ENCODE measurements around the gene C11orf58.

C11orf58 gene

DNA sequence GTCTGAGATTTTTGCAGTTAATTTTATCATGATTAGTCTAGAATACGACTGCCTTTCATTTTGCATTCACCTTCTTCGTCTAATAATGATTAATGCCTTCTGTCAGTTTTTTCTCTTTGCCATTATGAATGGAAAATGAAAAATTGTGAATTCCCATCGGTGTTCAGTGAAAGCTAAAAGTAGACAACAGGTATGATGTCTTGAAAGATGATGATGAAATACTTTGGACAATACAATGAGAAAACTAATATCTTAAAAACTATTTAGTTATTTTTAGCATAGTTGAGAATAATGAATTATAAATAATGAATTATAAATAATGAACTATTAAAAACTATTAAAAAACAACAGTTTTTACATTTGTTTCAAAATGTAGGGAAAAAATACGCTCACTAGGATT, 5.0 kb downstream of the C11orf58 start:
- DNase-seq (ENCODE audit: insufficient read length, low spot score) = no peak
- TF ChIP-seq POLR2AphosphoS5 (IDR thresholded peaks at IDR 0.05; ENCODE audit: low read depth, low read length) (no peak), TAF1 (IDR thresholded peaks at IDR 0.05; ENCODE audit: low read depth, low read length) (no peak), POLR2A (IDR thresholded peaks at IDR 0.05; ENCODE audit: low read depth, low read length) (no peak), POU2F2 (IDR thresholded peaks at IDR 0.05; ENCODE audit: low read depth, low read length) (no peak), SPI1 (IDR thresholded peaks at IDR 0.05; ENCODE audit: low read depth, low read length) (no peak), PAX5 (IDR thresholded peaks at IDR 0.05; ENCODE audit: insufficient read depth, low read length, severe bottlenecking) (no peak)
- no peak for FAIRE-seq

DNA sequence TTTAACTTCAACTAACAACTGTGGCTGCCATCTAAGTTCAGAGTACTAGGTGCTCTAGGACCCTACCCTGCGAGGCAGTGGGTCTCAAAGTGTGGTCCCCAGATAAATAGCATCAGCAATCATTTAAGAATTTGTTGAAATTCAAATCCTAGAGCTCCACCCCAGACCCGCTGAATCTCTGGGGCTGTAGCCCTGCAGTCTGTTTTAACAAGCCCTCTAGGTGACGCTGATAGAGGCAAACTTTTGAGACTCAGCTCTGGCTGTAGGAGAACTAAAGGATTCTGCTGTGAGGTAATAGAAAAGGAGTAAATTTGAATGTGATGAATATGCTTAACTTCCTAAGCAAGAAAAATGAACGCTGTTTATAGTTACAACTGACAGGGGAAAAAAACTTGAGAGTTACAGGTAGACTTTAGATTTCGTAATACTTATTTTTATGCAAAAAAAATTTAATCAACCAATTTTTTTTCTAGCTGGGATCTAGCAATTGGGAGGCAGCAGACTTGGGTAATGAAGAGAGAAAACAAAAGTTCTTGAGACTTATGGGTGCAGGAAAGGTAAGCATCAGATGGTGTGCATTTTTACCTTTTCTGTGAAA, 5.8 kb downstream of the C11orf58 start:
- DNase-seq (ENCODE audit: insufficient read length, low spot score) (no peak), FAIRE-seq (no peak)
- TF ChIP-seq POU2F2 (IDR thresholded peaks at IDR 0.05; ENCODE audit: low read depth, low read length) = no peak
- no peak for TF ChIP-seq TAF1 (IDR thresholded peaks at IDR 0.05; ENCODE audit: low read depth, low read length)
- no peak for TF ChIP-seq PAX5 (IDR thresholded peaks at IDR 0.05; ENCODE audit: insufficient read depth, low read length, severe bottlenecking)
- no peak for TF ChIP-seq POLR2AphosphoS5 (IDR thresholded peaks at IDR 0.05; ENCODE audit: low read depth, low read length)
- TF ChIP-seq POLR2A (IDR thresholded peaks at IDR 0.05; ENCODE audit: low read depth, low read length) = no peak
- TF ChIP-seq SPI1 (IDR thresholded peaks at IDR 0.05; ENCODE audit: low read depth, low read length) = no peak

DNA sequence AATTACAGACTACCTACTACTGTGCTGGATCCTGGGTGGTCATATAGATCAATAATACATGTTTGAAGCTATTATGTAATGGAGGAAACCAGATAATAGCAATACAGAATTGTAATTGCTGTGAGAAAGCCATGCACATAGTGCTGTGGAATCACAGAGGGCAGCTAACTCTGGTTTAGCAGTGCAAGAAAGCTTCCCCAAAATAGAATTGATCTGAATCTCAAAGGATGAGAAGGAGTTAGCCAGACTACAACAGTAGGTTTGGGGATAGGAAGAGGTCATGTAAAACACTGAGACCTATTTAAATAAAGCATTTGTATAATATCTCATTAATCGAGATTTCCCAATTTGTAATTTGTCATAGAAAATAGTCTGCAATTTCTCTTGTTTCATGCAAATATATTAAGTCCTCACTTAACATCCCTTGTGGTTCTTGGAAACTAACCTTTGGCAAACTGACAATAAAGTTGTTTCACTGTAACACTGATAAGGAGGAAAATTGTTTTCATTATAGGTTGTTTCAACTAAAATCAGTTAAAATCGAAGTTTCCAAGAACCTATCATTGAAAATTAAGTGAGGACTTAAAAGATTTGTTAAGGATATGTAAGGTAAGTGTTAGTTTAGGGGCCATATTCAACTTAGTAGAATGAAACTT, 7.6 kb downstream of the C11orf58 start:
- no peak for TF ChIP-seq POLR2AphosphoS5 (IDR thresholded peaks at IDR 0.05; ENCODE audit: low read depth, low read length)
- TF ChIP-seq SPI1 (IDR thresholded peaks at IDR 0.05; ENCODE audit: low read depth, low read length) = no peak
- no peak for TF ChIP-seq POU2F2 (IDR thresholded peaks at IDR 0.05; ENCODE audit: low read depth, low read length)
- no peak for TF ChIP-seq POLR2A (IDR thresholded peaks at IDR 0.05; ENCODE audit: low read depth, low read length)
- no peak for TF ChIP-seq TAF1 (IDR thresholded peaks at IDR 0.05; ENCODE audit: low read depth, low read length)
- TF ChIP-seq PAX5 (IDR thresholded peaks at IDR 0.05; ENCODE audit: insufficient read depth, low read length, severe bottlenecking) = no peak
- DNase-seq (ENCODE audit: insufficient read length, low spot score) = no peak
- no peak for FAIRE-seq

DNA sequence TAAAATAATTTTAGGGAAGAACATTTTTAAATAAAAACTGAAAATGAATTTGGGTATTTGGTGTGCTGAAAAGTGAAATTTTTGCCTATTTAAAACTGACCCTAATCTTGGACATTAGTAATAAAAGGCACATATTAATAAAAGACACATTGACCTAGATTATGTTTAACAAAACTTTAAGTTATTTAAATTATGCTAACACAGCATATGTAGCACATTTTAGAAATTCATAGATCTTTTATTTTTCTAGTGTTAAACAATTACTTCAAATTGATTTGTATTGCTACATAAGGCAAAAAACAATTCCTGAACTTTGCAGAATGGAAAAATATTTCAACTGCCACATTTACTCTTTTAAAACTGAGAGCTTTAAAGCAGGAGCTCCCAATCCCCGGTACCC, 10.6 kb downstream of the C11orf58 start:
- no peak for FAIRE-seq
- TF ChIP-seq POLR2AphosphoS5 (IDR thresholded peaks at IDR 0.05; ENCODE audit: low read depth, low read length) (no peak), POLR2A (IDR thresholded peaks at IDR 0.05; ENCODE audit: low read depth, low read length) (no peak)
- DNase-seq (ENCODE audit: insufficient read length, low spot score) = no peak

DNA sequence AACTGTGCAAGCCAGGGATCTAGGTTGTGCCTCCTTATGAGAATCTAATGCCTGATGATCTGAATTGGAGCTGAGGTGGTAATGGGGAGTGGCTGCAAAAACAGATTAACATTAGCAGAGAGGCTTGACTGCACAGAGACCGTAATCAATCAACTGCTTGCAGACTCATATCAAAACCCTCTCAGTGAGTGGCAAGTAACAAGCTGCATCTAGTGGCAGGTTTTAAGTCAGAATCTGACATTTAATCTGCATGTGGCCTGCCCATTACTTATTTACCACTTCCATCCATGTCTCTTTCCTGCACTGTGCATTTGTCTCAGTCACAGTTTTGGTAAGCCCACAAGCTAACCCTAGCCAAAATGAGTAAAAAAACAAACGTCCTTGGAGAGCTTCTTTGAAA, 11.2 kb downstream of the C11orf58 start:
- no peak for DNase-seq (ENCODE audit: insufficient read length, low spot score)
- TF ChIP-seq POLR2A (IDR thresholded peaks at IDR 0.05; ENCODE audit: low read depth, low read length) = no peak
- no peak for TF ChIP-seq SPI1 (IDR thresholded peaks at IDR 0.05; ENCODE audit: low read depth, low read length)
- TF ChIP-seq POU2F2 (IDR thresholded peaks at IDR 0.05; ENCODE audit: low read depth, low read length) = no peak
- TF ChIP-seq TAF1 (IDR thresholded peaks at IDR 0.05; ENCODE audit: low read depth, low read length) = no peak
- no peak for TF ChIP-seq POLR2AphosphoS5 (IDR thresholded peaks at IDR 0.05; ENCODE audit: low read depth, low read length)
- no peak for TF ChIP-seq PAX5 (IDR thresholded peaks at IDR 0.05; ENCODE audit: insufficient read depth, low read length, severe bottlenecking)
- FAIRE-seq = no peak

DNA sequence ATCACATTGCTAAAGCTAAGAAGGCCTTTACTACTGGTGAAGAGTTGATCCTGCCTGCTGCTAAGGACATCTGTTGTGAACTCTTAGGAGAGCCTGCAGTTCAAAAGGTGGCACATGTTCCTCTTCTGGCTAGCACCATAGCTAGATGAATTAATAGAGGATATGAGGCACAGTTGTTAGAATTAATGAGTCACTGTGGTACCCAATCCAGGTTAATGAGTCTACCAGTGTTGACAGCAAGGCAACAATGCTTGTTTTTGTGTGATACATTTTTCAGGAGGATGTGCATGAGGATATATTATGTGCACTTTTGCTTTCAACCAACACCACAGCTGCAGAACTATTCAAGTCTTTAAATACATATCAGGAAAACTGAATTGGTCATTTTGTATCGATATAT, 12.0 kb downstream of the C11orf58 start:
- FAIRE-seq (no peak), DNase-seq (ENCODE audit: insufficient read length, low spot score) (no peak)
- TF ChIP-seq TAF1 (IDR thresholded peaks at IDR 0.05; ENCODE audit: low read depth, low read length) (no peak), POLR2A (IDR thresholded peaks at IDR 0.05; ENCODE audit: low read depth, low read length) (no peak), POLR2AphosphoS5 (IDR thresholded peaks at IDR 0.05; ENCODE audit: low read depth, low read length) (no peak), SPI1 (IDR thresholded peaks at IDR 0.05; ENCODE audit: low read depth, low read length) (no peak), PAX5 (IDR thresholded peaks at IDR 0.05; ENCODE audit: insufficient read depth, low read length, severe bottlenecking) (no peak), POU2F2 (IDR thresholded peaks at IDR 0.05; ENCODE audit: low read depth, low read length) (no peak)

DNA sequence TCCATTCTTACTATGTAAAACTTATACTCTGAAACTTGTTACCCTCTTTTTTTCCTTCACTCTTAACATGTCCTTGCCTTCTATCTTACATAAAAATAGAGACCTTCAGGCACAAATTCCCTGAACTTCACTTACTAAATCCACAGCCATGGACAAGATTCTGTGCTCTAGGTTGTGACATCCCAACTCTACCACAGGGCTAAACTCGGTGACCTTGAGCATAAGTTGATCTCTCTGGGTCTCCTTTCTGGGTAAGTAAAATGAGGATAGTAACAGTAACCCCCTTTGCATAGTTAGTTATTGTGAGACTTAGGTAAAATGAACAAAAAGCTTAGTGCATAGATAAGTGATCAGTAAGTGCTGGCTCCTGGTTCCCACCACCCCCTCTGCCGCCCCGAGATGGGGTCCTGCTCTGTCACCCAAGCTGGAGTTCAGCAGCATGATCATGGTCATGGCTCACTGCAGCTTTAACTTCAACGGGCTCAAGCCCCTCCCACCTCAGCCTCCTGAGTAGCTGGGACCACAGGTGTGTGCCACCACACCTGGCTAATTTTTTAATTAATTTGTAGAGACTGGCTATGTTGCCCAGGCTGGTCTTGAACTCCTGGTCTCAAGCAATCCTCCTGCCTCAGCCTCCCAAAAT, 20.1 kb downstream of the C11orf58 start:
- FAIRE-seq (no peak), DNase-seq (ENCODE audit: insufficient read length, low spot score) (no peak)
- TF ChIP-seq POLR2A (IDR thresholded peaks at IDR 0.05; ENCODE audit: low read depth, low read length) = peak; percentile 41; the same call in 1 of the 2 replicates
- no peak for TF ChIP-seq PAX5 (IDR thresholded peaks at IDR 0.05; ENCODE audit: insufficient read depth, low read length, severe bottlenecking)
- peak; percentile 48 for TF ChIP-seq POLR2AphosphoS5 (IDR thresholded peaks at IDR 0.05; ENCODE audit: low read depth, low read length)

DNA sequence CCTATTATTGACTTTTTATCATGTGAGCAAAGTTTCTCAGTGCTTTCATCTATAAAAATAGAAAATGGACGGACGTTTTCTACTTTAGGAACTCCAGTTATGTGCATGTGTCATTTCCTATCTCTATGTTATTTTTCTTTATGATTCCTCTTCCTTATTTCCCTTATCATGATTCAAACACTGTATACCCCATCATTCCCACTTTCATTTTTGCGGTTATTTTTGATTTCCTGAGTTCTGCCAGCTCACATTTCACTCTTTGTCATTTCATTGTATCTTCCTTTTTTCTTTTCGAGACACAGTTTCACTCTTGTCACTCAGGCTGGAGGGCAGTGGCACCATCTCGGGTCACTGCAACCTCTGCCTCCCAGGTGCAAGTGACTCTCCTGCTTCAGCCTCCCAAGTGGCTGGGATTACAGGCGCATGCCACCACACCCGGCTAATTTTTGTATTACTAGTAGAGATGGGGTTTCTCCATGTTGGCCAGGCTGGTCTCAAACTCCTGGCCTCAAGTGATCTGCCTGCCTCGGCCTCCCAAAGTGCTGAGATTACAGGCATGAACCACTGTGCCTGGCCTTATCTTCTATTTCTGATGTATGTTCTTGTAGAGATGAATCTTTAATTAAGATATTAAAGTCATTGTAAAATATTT, 21.5 kb downstream of the C11orf58 start:
- TF ChIP-seq POLR2A (IDR thresholded peaks at IDR 0.05; ENCODE audit: low read depth, low read length) (no peak), PAX5 (IDR thresholded peaks at IDR 0.05; ENCODE audit: insufficient read depth, low read length, severe bottlenecking) (no peak), SPI1 (IDR thresholded peaks at IDR 0.05; ENCODE audit: low read depth, low read length) (no peak), TAF1 (IDR thresholded peaks at IDR 0.05; ENCODE audit: low read depth, low read length) (no peak), POU2F2 (IDR thresholded peaks at IDR 0.05; ENCODE audit: low read depth, low read length) (no peak), POLR2AphosphoS5 (IDR thresholded peaks at IDR 0.05; ENCODE audit: low read depth, low read length) (no peak)
- DNase-seq (ENCODE audit: insufficient read length, low spot score) (no peak), FAIRE-seq (no peak)

DNA sequence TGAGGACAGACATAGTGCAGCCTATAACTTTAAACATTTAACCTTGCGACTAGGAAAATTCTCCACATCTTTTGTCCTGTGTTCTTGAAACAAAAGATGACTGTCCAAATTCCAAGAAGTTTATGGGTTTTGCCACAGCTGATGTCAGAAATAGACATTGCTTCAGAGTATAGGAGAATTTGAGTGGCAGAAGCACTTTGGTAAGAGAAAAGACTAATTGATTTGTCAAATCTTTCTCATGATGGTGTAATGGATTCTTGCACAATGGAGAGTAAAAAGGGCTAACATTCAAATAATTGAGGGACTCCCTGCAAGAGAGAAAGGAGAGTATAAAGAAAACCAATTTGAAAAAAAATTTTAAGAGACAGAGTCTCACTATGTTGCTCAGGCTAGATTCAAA, 25.3 kb downstream of the C11orf58 start:
- no peak for DNase-seq (ENCODE audit: insufficient read length, low spot score)
- TF ChIP-seq TAF1 (IDR thresholded peaks at IDR 0.05; ENCODE audit: low read depth, low read length) = no peak
- no peak for TF ChIP-seq POLR2A (IDR thresholded peaks at IDR 0.05; ENCODE audit: low read depth, low read length)
- no peak for TF ChIP-seq PAX5 (IDR thresholded peaks at IDR 0.05; ENCODE audit: insufficient read depth, low read length, severe bottlenecking)
- TF ChIP-seq POU2F2 (IDR thresholded peaks at IDR 0.05; ENCODE audit: low read depth, low read length) = no peak
- no peak for TF ChIP-seq SPI1 (IDR thresholded peaks at IDR 0.05; ENCODE audit: low read depth, low read length)
- no peak for TF ChIP-seq POLR2AphosphoS5 (IDR thresholded peaks at IDR 0.05; ENCODE audit: low read depth, low read length)

More for the DNA sequence above, 25.3 kb downstream of the C11orf58 start:
- no peak for FAIRE-seq
